ENCODE measurements around the gene BCDIN3D.

DNA sequence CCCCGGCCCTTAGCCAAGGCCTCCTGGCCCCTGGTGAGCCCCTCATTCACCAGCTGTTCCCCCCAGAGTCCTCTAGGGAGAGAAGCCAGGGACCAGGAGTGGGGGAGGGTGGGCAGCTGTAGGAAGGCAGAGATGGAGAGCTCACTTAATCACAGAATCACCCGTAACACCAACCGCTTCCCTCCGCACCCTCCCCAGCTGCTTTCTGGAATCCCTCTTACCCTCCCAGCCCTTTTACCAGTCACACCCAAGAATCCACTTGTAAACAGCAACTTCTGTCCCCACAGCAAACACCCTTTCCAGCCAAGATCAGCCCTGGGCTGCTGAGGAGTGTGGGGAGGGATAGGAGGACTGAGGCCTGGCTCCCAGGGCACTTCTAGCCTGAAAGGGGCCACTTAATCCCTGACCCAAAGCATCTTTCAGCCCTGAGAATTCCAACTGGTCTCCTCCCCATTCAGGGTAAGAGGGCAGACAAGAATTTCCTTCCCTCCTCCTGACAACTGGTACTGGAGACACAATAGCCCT lies 33.5 kb downstream of the BCDIN3D start:
- TF ChIP-seq CTCF (IDR thresholded peaks at IDR 0.05) (no peak), EP300 (IDR thresholded peaks at IDR 0.05) (no peak)
